GM23338 (cell line): ENCODE measurements around the gene AFF3. TPM values are rescaled to one million over a fixed set of nuclear protein-coding genes. Genes with fewer than 3 reads are reported as not detected.
"Not testable (repeated sequence)": the region's sequence is repeated elsewhere in the genome, so short reads cannot be mapped to it uniquely, and the experiment has no call there.

Experiments used
- ATAC-seq: fragments of 200-7000 bp; cut with Tn5 transposase; 3 replicates; pipeline ENCODE4 v1.9.1; 2020
- DNase-seq: peaks from one replicate; pipeline ENCODE4 v3.0.0-alpha.2; 2015; ENCODE audit warnings: low spot score
- H2AFZ ChIP-seq: fragments of 200-600 bp; sonication (generic); 2 replicates; pipeline ENCODE4 v1.8.0; 2016; ENCODE audit warnings: antibody characterized with exemption, mild to moderate bottlenecking, moderate library complexity
- H3F3A ChIP-seq: fragments of 200-600 bp; sonication (generic); replicated peaks from 2 replicates; pipeline ENCODE4 v1.8.0; 2017; ENCODE audit warnings: antibody characterized with exemption, mixed run types, low read depth
- H3K27ac ChIP-seq: fragments of 200-600 bp; sonication (generic); 2 replicates; pipeline ENCODE4 v1.6.1; 2016; ENCODE audit warnings: low read depth
- H3K27me3 ChIP-seq: fragments of 200-600 bp; sonication (generic); 2 replicates; pipeline ENCODE4 v1.8.0; 2016; ENCODE audit warnings: mild to moderate bottlenecking, mixed run types, moderate library complexity; ENCODE audit not compliant: insufficient read depth
- H3K36me3 ChIP-seq: fragments of 200-600 bp; sonication (generic); 2 replicates; pipeline ENCODE4 v1.8.0; 2016; ENCODE audit warnings: mild to moderate bottlenecking; ENCODE audit not compliant: insufficient read depth
- H3K4me1 ChIP-seq: fragments of 200-600 bp; sonication (generic); 2 replicates; pipeline ENCODE4 v1.8.0; 2016; ENCODE audit warnings: mild to moderate bottlenecking, moderate library complexity; ENCODE audit not compliant: insufficient read depth
- H3K4me2 ChIP-seq: fragments of 200-600 bp; sonication (generic); 2 replicates; pipeline ENCODE4 v1.7.1; 2017; ENCODE audit warnings: mixed run types
- H3K4me3 ChIP-seq: fragments of 200-600 bp; sonication (generic); 2 replicates; pipeline ENCODE4 v1.6.1; 2016; ENCODE audit warnings: mixed run types
- H3K79me2 ChIP-seq: fragments of 200-600 bp; sonication (generic); replicated peaks from 2 replicates; pipeline ENCODE4 v1.8.0; 2017; ENCODE audit warnings: mild to moderate bottlenecking; ENCODE audit not compliant: insufficient read depth
- H3K9me2 ChIP-seq: fragments of 200-600 bp; sonication (generic); 2 replicates; pipeline ENCODE4 v1.8.0; 2017; ENCODE audit not compliant: insufficient read depth
- H4K20me1 ChIP-seq: fragments of 200-600 bp; sonication (generic); replicated peaks from 2 replicates; pipeline ENCODE4 v1.8.0; 2017; ENCODE audit warnings: mild to moderate bottlenecking; ENCODE audit not compliant: insufficient read depth
- H3K27ac Mint-ChIP-seq: 2 replicates; pipeline ENCODE4 v1.8.0; 2020; ENCODE audit warnings: inconsistent platforms, mild to moderate bottlenecking, moderate library complexity, mixed read lengths
- H3K27me3 Mint-ChIP-seq: 3 replicates; pipeline ENCODE4 v1.8.0; 2022; ENCODE audit warnings: low read depth, mild to moderate bottlenecking, moderate library complexity, mixed read lengths, inconsistent platforms; ENCODE audit not compliant: insufficient read depth, poor library complexity
- H3K36me3 Mint-ChIP-seq: 3 replicates; pipeline ENCODE4 v1.8.0; 2021; ENCODE audit warnings: low read depth, mild to moderate bottlenecking, inconsistent platforms, moderate library complexity, mixed read lengths
- H3K4me1 Mint-ChIP-seq: 3 replicates; pipeline ENCODE4 v1.8.0; 2020; ENCODE audit warnings: mild to moderate bottlenecking, inconsistent platforms, mixed read lengths
- H3K4me3 Mint-ChIP-seq: 3 replicates; pipeline ENCODE4 v1.8.0; 2021; ENCODE audit warnings: moderate library complexity, mild to moderate bottlenecking, inconsistent platforms, mixed read lengths
- H3K9me3 Mint-ChIP-seq: 3 replicates; pipeline ENCODE4 v1.8.0; 2020; ENCODE audit warnings: moderate library complexity, mild to moderate bottlenecking, inconsistent platforms, mixed read lengths
- EZH2 ChIP-seq: fragments of 200-600 bp; sonication (generic); IDR thresholded peaks from one replicate; pipeline ENCODE4 v1.8.0; 2017; ENCODE audit warnings: antibody characterized with exemption, mild to moderate bottlenecking, low read depth; ENCODE audit not compliant: unreplicated experiment
- EZH2phosphoT487 ChIP-seq: fragments of 200-600 bp; sonication (generic); IDR thresholded peaks from one replicate; pipeline ENCODE4 v1.8.1; 2018; ENCODE audit warnings: antibody characterized with exemption; ENCODE audit not compliant: unreplicated experiment
- POLR2AphosphoS5 ChIP-seq: IDR thresholded peaks from 2 replicates; pipeline ENCODE4 v1.6.1; 2016; ENCODE audit warnings: antibody characterized with exemption, low read depth
- ZNF114 ChIP-seq: fragments of 250-450 bp; sonication (Bioruptor Pico); IDR thresholded peaks from 2 replicates; pipeline ENCODE4 v1.5.0; 2020; ENCODE audit warnings: mild to moderate bottlenecking, moderate library complexity
- ZNF331 ChIP-seq: fragments of 250-450 bp; sonication (Bioruptor Pico); IDR thresholded peaks from 2 replicates; pipeline ENCODE4 v1.5.0; 2020; ENCODE audit warnings: low read depth, mild to moderate bottlenecking, moderate library complexity
- polyA plus RNA-seq: library from polyadenylated mRNA; unstranded; fragments of >200 nt; fragmentation: Nextera tagmentation; extraction: Ambion mirVana; gene quantifications from 2 replicates; pipeline ENCODE4 v1.2.1, GENCODE V29; 2016
- total RNA-seq: library from RNA; depleted of rRNA; stranded (reverse); fragments of >200 nt; shearing (Covaris generic); gene quantifications from 2 replicates; pipeline ENCODE4 v1.2.3, GENCODE V29; 2014
- TF ChIP-seq, protein P1 (sequence below): IDR thresholded peaks from one replicate; pipeline ENCODE4 v1.6.1; 2018; ENCODE audit warnings: antibody characterized with exemption; ENCODE audit not compliant: unreplicated experiment
- TF ChIP-seq, protein P2 (sequence below), 2 experiments: fragments of 200-600 bp in 1 of 2; sonication (generic) in 1 of 2; conservative IDR thresholded peaks; 2 replicates each; pipeline versions ENCODE4 v1.5.1 to v1.6.1; 2016 to 2017; ENCODE audit warnings: antibody characterized with exemption in 2 of 2, low read depth in 2 of 2, mild to moderate bottlenecking in 2 of 2, moderate library complexity in 1 of 2

Gene AFF3
- total and polyA plus RNA-seq, 2 experiments from 2014 or later = 0.73 to 1.4 TPM

DNA sequence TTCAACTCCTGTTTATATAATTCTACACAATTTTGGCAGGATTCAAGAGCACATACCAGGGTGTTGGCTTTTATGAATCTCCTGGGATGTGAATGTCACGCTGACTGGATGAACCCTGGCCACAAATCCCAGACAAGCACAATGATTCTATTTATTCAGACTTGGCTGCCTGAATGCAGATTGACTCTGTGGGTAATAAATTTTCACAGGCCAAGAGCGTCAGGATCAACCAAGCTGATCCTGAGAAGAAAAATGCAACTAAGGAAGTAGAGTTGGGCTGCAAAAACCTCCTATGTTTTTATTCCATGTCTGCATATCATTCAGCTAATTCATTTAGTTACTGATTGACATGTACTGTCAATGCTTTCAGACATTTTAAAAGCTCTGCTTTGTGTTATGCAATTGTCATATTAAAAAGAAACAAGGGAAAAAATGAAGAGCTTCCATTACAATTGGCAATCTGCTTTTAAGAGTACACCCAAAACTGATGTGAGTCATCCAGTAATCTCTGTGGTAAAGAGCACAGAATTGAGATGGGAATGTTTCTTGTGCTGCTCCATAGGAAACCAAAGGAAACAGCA lies 479.5 kb downstream of the AFF3 start (continued):
- TF ChIP-seq, protein P1, sequence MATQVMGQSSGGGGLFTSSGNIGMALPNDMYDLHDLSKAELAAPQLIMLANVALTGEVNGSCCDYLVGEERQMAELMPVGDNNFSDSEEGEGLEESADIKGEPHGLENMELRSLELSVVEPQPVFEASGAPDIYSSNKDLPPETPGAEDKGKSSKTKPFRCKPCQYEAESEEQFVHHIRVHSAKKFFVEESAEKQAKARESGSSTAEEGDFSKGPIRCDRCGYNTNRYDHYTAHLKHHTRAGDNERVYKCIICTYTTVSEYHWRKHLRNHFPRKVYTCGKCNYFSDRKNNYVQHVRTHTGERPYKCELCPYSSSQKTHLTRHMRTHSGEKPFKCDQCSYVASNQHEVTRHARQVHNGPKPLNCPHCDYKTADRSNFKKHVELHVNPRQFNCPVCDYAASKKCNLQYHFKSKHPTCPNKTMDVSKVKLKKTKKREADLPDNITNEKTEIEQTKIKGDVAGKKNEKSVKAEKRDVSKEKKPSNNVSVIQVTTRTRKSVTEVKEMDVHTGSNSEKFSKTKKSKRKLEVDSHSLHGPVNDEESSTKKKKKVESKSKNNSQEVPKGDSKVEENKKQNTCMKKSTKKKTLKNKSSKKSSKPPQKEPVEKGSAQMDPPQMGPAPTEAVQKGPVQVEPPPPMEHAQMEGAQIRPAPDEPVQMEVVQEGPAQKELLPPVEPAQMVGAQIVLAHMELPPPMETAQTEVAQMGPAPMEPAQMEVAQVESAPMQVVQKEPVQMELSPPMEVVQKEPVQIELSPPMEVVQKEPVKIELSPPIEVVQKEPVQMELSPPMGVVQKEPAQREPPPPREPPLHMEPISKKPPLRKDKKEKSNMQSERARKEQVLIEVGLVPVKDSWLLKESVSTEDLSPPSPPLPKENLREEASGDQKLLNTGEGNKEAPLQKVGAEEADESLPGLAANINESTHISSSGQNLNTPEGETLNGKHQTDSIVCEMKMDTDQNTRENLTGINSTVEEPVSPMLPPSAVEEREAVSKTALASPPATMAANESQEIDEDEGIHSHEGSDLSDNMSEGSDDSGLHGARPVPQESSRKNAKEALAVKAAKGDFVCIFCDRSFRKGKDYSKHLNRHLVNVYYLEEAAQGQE = no peak
- TF ChIP-seq EZH2phosphoT487 (no peak), ZNF331 (CRISPR knock-in tag) (no peak), POLR2AphosphoS5 (no peak), ZNF114 (no peak)
- TF ChIP-seq, protein P2, sequence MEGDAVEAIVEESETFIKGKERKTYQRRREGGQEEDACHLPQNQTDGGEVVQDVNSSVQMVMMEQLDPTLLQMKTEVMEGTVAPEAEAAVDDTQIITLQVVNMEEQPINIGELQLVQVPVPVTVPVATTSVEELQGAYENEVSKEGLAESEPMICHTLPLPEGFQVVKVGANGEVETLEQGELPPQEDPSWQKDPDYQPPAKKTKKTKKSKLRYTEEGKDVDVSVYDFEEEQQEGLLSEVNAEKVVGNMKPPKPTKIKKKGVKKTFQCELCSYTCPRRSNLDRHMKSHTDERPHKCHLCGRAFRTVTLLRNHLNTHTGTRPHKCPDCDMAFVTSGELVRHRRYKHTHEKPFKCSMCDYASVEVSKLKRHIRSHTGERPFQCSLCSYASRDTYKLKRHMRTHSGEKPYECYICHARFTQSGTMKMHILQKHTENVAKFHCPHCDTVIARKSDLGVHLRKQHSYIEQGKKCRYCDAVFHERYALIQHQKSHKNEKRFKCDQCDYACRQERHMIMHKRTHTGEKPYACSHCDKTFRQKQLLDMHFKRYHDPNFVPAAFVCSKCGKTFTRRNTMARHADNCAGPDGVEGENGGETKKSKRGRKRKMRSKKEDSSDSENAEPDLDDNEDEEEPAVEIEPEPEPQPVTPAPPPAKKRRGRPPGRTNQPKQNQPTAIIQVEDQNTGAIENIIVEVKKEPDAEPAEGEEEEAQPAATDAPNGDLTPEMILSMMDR (conservative IDR thresholded peaks at IDR 0.05; ENCODE audit: low read depth in 2 of 2) = no peak

DNA sequence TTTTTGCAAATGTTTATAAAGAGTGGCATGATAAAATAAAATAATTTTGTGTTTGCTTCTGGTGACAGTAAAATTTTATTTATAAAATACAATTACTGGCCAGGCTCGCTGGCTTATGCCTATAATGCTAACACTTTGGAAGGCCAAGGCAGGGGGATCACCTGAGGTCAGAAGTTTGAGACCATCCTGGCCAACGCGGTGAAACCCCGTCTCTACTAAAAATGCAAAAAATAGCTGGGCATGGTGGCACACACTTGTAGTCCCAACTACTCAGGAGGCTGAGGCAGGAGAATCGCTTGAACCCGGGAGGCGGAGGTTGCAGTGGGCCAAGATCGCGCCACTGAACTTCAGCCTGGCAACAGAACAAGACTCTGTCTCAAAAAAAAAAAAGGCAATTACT lies 480.6 kb downstream of the AFF3 start:
- not testable (repeated sequence) for H3K27ac ChIP-seq, H3K79me2 ChIP-seq, H3K27me3 ChIP-seq, H3K36me3 Mint-ChIP-seq, H3K36me3 ChIP-seq, ATAC-seq, H3K4me1 Mint-ChIP-seq, H3K27me3 Mint-ChIP-seq, H3K9me3 Mint-ChIP-seq, H3F3A ChIP-seq, H3K4me2 ChIP-seq, H3K27ac Mint-ChIP-seq, H3K4me1 ChIP-seq, H2AFZ ChIP-seq, H4K20me1 ChIP-seq, DNase-seq, H3K4me3 ChIP-seq, H3K4me3 Mint-ChIP-seq
- peaks cover 11% of the 10 kb centered on the region; the same call in 1 of the 2 replicates for H3K9me2 ChIP-seq

DNA sequence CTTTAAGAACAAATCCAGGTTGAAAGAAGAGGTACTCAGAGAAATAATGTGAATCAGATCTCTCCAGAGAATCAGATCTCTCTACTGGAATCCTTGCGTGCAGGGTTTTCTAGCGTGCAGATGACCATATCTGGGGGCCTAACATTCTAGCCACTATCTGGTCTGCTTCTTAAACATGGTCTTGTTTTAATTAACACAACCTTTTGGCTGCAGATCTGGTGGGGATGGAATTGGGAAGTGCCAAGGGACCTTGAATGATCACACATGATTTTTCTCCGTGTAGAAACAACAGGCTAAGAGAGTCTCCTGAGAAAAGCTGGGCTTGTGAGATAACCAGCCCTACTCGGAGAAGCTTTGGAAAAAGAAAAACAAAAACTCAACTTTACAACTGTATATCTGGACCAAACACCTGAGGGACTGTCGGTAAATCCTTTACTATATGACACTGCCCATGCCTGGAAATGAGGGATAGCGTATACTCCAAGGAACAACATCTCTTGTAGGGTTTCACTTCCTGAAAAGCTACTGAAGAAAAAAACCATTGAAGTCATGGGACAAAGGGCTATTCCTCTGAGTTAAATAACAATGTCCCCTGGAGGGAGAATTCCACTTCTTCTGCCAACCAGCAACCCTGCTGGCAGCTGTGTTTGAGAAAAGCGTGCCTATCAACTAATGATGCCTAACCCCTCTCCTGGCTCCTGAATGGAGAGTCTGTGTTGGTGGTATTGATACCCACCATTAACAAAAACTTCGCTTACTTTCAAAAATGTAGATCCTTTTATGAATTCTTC lies 481.6 kb downstream of the AFF3 start:
- Histone ChIP-seq H3K4me2 (no peak overlapping the region), H2AFZ (no peak overlapping the region), H3K27ac (no peak overlapping the region), H3K9me2 (peaks cover 11% of the 10 kb centered on the region; the same call in 1 of the 2 replicates), H4K20me1 (no peaks in the 10 kb centered on the region), H3K27me3 (no peaks in the 10 kb centered on the region), H3F3A (no peaks in the 10 kb centered on the region), H3K4me3 (no peak overlapping the region), H3K4me1 (no peaks in the 10 kb centered on the region), H3K79me2 (no peaks in the 10 kb centered on the region), H3K36me3 (no peaks in the 10 kb centered on the region)
- Mint-ChIP-seq H3K4me1 (peaks cover 7% of the 10 kb centered on the region; the same call in 2 of the 3 replicates), H3K27ac (no peak overlapping the region), H3K4me3 (no peak overlapping the region), H3K27me3 (peaks cover 2% of the 10 kb centered on the region), H3K9me3 (no peaks in the 10 kb centered on the region), H3K36me3 (no peaks in the 10 kb centered on the region)
- peak; percentile 45; the same call in 2 of the 3 replicates for ATAC-seq
- peak; percentile 26 for DNase-seq
- no peak for TF ChIP-seq EZH2
